KOPT-K1 (cell line): Measurements from ENCODE around the gene FMC1.
A peak's percentile ranks its signal among the peaks of the same experiment; 100 is the strongest.
"Not testable (repeated sequence)": the region's sequence is repeated elsewhere in the genome, so short reads cannot be mapped to it uniquely, and the experiment has no call there.

Source experiments
- H3K27ac ChIP-seq: fragments of 200-600 bp; sonication (generic); 2 replicates; pipeline ENCODE4 v1.5.1; 2016; ENCODE audit warnings: antibody characterized with exemption, mild to moderate bottlenecking, low read depth, low read length; ENCODE audit not compliant: poor library complexity, severe bottlenecking
- H3K36me3 ChIP-seq: fragments of 200-600 bp; sonication (generic); 2 replicates; pipeline ENCODE4 v1.5.1; 2017; ENCODE audit warnings: antibody characterized with exemption, mild to moderate bottlenecking, low read length, moderate library complexity; ENCODE audit not compliant: insufficient read depth
- H3K9me3 ChIP-seq: fragments of 200-600 bp; sonication (generic); 2 replicates; pipeline ENCODE4 v1.5.1; 2017; ENCODE audit warnings: antibody characterized with exemption, low read length, mild to moderate bottlenecking; ENCODE audit not compliant: insufficient read depth, poor library complexity, severe bottlenecking

FMC1 gene

GRCh38 chr7:139341058-139341775 lies at the start of gene FMC1:
Gene FMC1, plus strand, starts transcription at chr7:139341337. Its CDS starts 48 bp downstream, at chr7:139341385.
- H3K27ac ChIP-seq: peak within 1 kb of the TSS; percentile 95
- H3K9me3 ChIP-seq: no peaks in the 10 kb centered on the region

GRCh38 chr7:139292821-139293220 lies 48.3 kb upstream of the FMC1 start:
- Histone ChIP-seq H3K36me3 (peaks cover 27% of the 10 kb centered on the region; the same call in 1 of the 2 replicates), H3K27ac (no peak overlapping the region), H3K9me3 (no peaks in the 10 kb centered on the region)

More at GRCh38 chr7:139341058-139341775, at the start of gene FMC1:
- H3K36me3 ChIP-seq: peaks cover 9% of the 10 kb centered on the region

GRCh38 chr7:139293534-139293933 lies 47.6 kb upstream of the FMC1 start:
- Histone ChIP-seq H3K36me3 (peaks cover 27% of the 10 kb centered on the region; the same call in 1 of the 2 replicates), H3K27ac (no peak overlapping the region), H3K9me3 (no peaks in the 10 kb centered on the region)

GRCh38 chr7:139294241-139294640 lies 46.9 kb upstream of the FMC1 start:
- no peaks in the 10 kb centered on the region for H3K9me3 ChIP-seq
- peaks cover 32% of the 10 kb centered on the region; the same call in 1 of the 2 replicates for H3K36me3 ChIP-seq
- H3K27ac ChIP-seq: no peak overlapping the region

- Histone ChIP-seq H3K27ac (no peak overlapping the region), H3K9me3 (no peaks in the 10 kb centered on the region), H3K36me3 (peaks cover 40% of the 10 kb centered on the region)
Measured at GRCh38 chr7:139294951-139295575, 46.1 kb upstream of the FMC1 start.

GRCh38 chr7:139297795-139298194 lies 43.3 kb upstream of the FMC1 start:
- Histone ChIP-seq H3K36me3 (peaks cover 42% of the 10 kb centered on the region), H3K9me3 (no peaks in the 10 kb centered on the region), H3K27ac (no peak overlapping the region)

GRCh38 chr7:139299296-139299695 lies 41.8 kb upstream of the FMC1 start:
- Histone ChIP-seq H3K9me3 (no peaks in the 10 kb centered on the region), H3K36me3 (peaks cover 32% of the 10 kb centered on the region), H3K27ac (no peak overlapping the region)

GRCh38 chr7:139300390-139300789 lies 40.7 kb upstream of the FMC1 start:
- Histone ChIP-seq H3K27ac (no peak overlapping the region), H3K9me3 (no peaks in the 10 kb centered on the region), H3K36me3 (peaks cover 25% of the 10 kb centered on the region)

- Histone ChIP-seq H3K27ac (no peak overlapping the region), H3K9me3 (no peaks in the 10 kb centered on the region), H3K36me3 (peaks cover 7% of the 10 kb centered on the region)
Measured at GRCh38 chr7:139304517-139304916, 36.6 kb upstream of the FMC1 start.

GRCh38 chr7:139317939-139318505 lies 23.1 kb upstream of the FMC1 start:
- no peaks in the 10 kb centered on the region for H3K9me3 ChIP-seq
- no peak overlapping the region for H3K27ac ChIP-seq
- H3K36me3 ChIP-seq: no peaks in the 10 kb centered on the region

GRCh38 chr7:139321071-139321745 lies 19.9 kb upstream of the FMC1 start:
- Histone ChIP-seq H3K27ac (no peak overlapping the region), H3K36me3 (no peaks in the 10 kb centered on the region), H3K9me3 (no peaks in the 10 kb centered on the region)

- H3K36me3 ChIP-seq, H3K9me3 ChIP-seq, H3K27ac ChIP-seq: not testable (repeated sequence)
Measured at GRCh38 chr7:139324709-139325108, 16.4 kb upstream of the FMC1 start.

GRCh38 chr7:139328375-139328774 lies 12.8 kb upstream of the FMC1 start:
- H3K36me3 ChIP-seq: no peaks in the 10 kb centered on the region
- H3K27ac ChIP-seq: no peak overlapping the region
- H3K9me3 ChIP-seq: no peaks in the 10 kb centered on the region

- Histone ChIP-seq H3K9me3 (no peaks in the 10 kb centered on the region), H3K36me3 (no peaks in the 10 kb centered on the region), H3K27ac (no peak overlapping the region)
Measured at GRCh38 chr7:139329119-139329518, 12.0 kb upstream of the FMC1 start.

- Histone ChIP-seq H3K9me3 (no peaks in the 10 kb centered on the region), H3K36me3 (no peaks in the 10 kb centered on the region), H3K27ac (no peak overlapping the region)
Measured at GRCh38 chr7:139330333-139331030, 10.7 kb upstream of the FMC1 start.
